AG04449 (cell line): ENCODE results near the gene TRIM40.
"Not testable (repeated sequence)": the region's sequence is repeated elsewhere in the genome, so short reads cannot be mapped to it uniquely, and the experiment has no call there.

Experiments used
- CTCF ChIA-PET: fragments of 350-600 bp; formaldehyde crosslinking; extraction: SDS; loops from one replicate; lab custom pipeline; 2021; ENCODE audit warnings: antibody characterized with exemption; lab: Yijun Ruan, JAX
- POLR2A ChIA-PET: fragments of 400-600, 350-600 bp; formaldehyde crosslinking; extraction: SDS; loops from one replicate; lab custom pipeline; 2020; ENCODE audit warnings: antibody characterized with exemption, inconsistent platforms; lab: Yijun Ruan, JAX
- DNase-seq: peaks from one replicate; pipeline ENCODE4 v3.0.0-alpha.2; 2010; ENCODE audit warnings: low read depth, low spot score
- H3K4me3 ChIP-seq: 2 replicates; pipeline ENCODE4 v1.5.1; 2011; ENCODE audit warnings: low read depth, mild to moderate bottlenecking, control low read depth, low read length
- TF ChIP-seq, protein P1 (sequence below): IDR thresholded peaks from one replicate; pipeline ENCODE4 v1.5.1; 2011; ENCODE audit warnings: mild to moderate bottlenecking, moderate library complexity, low read length, control low read depth, inconsistent platforms; ENCODE audit not compliant: insufficient read depth; ENCODE audit errors: missing control alignments

TRIM40 gene

GRCh38 chr6:30112402-30112994 is 23.4 kb upstream of the TRIM40 start:
- no peak for DNase-seq
- no peak overlapping the region for H3K4me3 ChIP-seq
- POLR2A ChIA-PET: no interaction called here
- TF ChIP-seq, protein P1, sequence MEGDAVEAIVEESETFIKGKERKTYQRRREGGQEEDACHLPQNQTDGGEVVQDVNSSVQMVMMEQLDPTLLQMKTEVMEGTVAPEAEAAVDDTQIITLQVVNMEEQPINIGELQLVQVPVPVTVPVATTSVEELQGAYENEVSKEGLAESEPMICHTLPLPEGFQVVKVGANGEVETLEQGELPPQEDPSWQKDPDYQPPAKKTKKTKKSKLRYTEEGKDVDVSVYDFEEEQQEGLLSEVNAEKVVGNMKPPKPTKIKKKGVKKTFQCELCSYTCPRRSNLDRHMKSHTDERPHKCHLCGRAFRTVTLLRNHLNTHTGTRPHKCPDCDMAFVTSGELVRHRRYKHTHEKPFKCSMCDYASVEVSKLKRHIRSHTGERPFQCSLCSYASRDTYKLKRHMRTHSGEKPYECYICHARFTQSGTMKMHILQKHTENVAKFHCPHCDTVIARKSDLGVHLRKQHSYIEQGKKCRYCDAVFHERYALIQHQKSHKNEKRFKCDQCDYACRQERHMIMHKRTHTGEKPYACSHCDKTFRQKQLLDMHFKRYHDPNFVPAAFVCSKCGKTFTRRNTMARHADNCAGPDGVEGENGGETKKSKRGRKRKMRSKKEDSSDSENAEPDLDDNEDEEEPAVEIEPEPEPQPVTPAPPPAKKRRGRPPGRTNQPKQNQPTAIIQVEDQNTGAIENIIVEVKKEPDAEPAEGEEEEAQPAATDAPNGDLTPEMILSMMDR: no peak
- CTCF ChIA-PET: interaction anchor here (0.9 to 22.6 kb wide), 4 partner anchors 9 to 459 kb away, joined by 3 to 444 read pairs (median 6); partner anchors contain the start of gene TRIM40

- ChIA-PET CTCF (interaction anchor here (1.0 to 22.6 kb wide), 3 partner anchors 10 to 21 kb away, joined by 3 to 444 read pairs (median 8); partner anchors contain the start of gene TRIM40), POLR2A (no interaction called here)
- TF ChIP-seq, protein P1: no peak
- no peak for DNase-seq
- H3K4me3 ChIP-seq: no peak within 1 kb of the TSS
Observed at GRCh38 chr6:30113003-30113759, 22.8 kb upstream of the TRIM40 start, which contains the start of gene TRIM31. TRIM31 (minus strand) TSS chr6:30113090; CDS start chr6:30112805, 285 bp downstream.

DNA sequence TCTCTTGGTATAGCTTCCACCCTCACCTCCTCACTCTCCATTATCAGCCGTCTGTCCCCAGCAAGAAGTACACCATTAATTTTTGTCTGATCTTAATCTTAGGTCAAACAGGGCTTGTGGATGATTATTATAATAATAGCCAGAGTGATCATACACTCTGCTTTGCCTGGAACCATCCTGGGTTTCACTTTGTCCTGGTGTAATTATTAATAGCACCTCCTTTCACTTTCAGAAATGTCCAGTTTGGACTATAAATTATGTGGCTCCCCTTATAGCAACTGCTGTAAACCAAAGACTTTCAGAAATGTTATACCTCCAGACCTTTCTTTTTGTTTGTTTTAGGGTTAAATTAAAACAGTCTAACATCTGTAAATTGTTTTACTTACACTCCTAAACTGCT is 22.1 kb upstream of the TRIM40 start:
- TF ChIP-seq, protein P1: no peak
- ChIA-PET POLR2A (no interaction called here), CTCF (interaction anchor here (1.0 to 22.6 kb wide), 2 partner anchors 10 to 20 kb away, joined by 3 to 444 read pairs; partner anchors contain the start of gene TRIM40)
- no peak for DNase-seq
- no peak overlapping the region for H3K4me3 ChIP-seq

DNA sequence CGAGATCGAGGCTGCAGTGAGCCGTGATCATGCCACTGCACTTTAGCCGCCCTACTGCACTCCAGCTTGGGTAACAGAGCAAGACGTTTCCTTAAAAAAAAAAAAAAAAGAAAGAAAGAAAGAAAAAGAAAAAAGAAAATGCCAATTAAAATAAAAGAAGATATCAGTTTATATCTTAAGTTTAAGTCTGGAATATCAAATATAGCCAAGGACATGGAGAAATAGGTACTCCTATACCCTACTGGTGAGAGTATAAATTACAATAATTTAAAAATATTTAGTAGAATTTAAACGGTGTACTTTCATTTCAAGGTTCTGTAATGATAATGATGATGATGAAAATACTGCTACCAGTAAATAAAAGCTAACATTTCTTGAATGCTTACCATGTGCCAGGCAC is 19.2 kb upstream of the TRIM40 start:
- no peak for DNase-seq
- CTCF ChIA-PET: interaction anchor here (1.0 to 22.6 kb wide), 3 partner anchors 11 to 268 kb away, joined by 3 to 444 read pairs (median 7); partner anchors contain the start of gene TRIM40
- TF ChIP-seq, protein P1: no peak
- no peak overlapping the region for H3K4me3 ChIP-seq
- POLR2A ChIA-PET: no interaction called here

GRCh38 chr6:30118691-30119090 is 17.2 kb upstream of the TRIM40 start:
- POLR2A ChIA-PET, DNase-seq, H3K4me3 ChIP-seq: not testable (repeated sequence)
- CTCF ChIA-PET: interaction anchor here (3.6 to 22.6 kb wide), 2 partner anchors 15 to 16 kb away, joined by 20 to 444 read pairs; partner anchors contain the start of gene TRIM40

DNA sequence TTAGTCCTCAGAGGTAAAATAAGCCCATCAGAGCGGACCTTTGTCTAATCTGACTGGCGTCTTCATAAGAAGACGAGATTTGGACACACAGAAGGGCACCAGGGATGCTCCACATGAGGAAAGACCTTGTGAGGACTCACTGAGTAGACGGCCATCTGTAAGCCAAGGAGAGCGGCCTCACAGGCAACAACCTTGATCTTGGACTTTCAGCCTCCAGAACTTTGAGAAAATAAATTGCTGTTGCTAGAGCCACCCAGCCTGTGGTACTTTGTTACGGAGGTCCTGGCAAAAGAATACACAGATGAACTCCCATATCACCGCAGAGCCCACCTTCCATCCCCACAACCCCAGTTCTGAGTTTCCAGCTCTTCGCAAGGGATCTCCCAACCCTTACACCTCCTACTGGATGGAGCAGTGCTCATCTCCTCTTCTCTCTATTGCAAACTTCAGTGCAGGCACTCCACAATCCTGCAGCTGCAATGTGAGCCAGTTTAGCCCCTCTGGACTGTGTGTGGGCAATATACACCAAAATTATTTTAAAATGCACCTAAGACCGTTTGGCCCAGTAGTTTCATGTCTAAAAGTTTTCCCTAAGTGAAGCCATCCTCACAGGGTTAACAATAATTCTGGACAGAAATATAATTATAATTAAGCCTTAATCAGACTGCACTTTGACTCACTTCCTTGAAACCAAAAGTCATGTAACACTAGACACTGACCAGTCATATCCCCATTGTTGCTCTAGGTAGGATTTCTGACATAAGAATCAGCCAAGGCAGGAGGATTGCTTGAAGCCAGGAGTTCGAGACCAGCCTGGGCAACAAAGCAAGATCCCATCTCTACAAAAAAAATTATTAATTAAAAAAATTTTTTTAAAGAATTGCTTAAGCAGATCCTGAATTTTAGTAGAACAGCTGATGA is 14.2 kb upstream of the TRIM40 start:
- TF ChIP-seq, protein P1: no peak
- ChIA-PET POLR2A (no interaction called here), CTCF (interaction anchor here (1.9 to 22.6 kb wide), 2 partner anchors 13 to 18 kb away, joined by 13 to 444 read pairs; partner anchors contain the start of gene TRIM40)
- no peak for DNase-seq
- no peak overlapping the region for H3K4me3 ChIP-seq
